GM18507 (cell line): Measurements from ENCODE around the gene TSBP1.

ENCODE experiments used
- DNase-seq: peaks from one replicate; pipeline ENCODE4 v3.0.0; 2011; ENCODE audit warnings: low read depth; ENCODE audit not compliant: insufficient read length; ENCODE audit errors: extremely low spot score
- FAIRE-seq: peaks from 2 replicates; lab custom pipeline; 2011; peaks lifted over from hg19 to GRCh38; lab: Jason Lieb, UNC

The TSBP1 gene

GRCh38 chr6:32371803-32372202 is at the start of gene TSBP1:
Gene TSBP1 (minus strand): TSS chr6:32371903. CDS start chr6:32371706, 197 bp downstream.
- DNase-seq (no peak), FAIRE-seq (no peak)

GRCh38 chr6:32416036-32416435 is 44.3 kb upstream of the TSBP1 start:
- DNase-seq (no peak), FAIRE-seq (no peak)

- DNase-seq: no peak
- FAIRE-seq: peak; percentile 94
Observed at GRCh38 chr6:32415521-32416019, 43.9 kb upstream of the TSBP1 start.

- peak; percentile 95 for FAIRE-seq
- DNase-seq: no peak
Observed at GRCh38 chr6:32413427-32414047, 41.8 kb upstream of the TSBP1 start.

- FAIRE-seq: no peak
- DNase-seq: no peak
Observed at GRCh38 chr6:32411566-32412327, 40.0 kb upstream of the TSBP1 start.

GRCh38 chr6:32410906-32411305 is 39.2 kb upstream of the TSBP1 start:
- FAIRE-seq (no peak), DNase-seq (no peak)

GRCh38 chr6:32406857-32407256 is 35.2 kb upstream of the TSBP1 start, which contains the start of gene BTNL2:
Gene BTNL2 (minus strand): TSS chr6:32407181. CDS start chr6:32407123, 58 bp downstream.
- DNase-seq: no peak
- FAIRE-seq: no peak

GRCh38 chr6:32406197-32406596 is 34.5 kb upstream of the TSBP1 start:
- FAIRE-seq (no peak), DNase-seq (no peak)

- FAIRE-seq: no peak
- DNase-seq: no peak
Observed at GRCh38 chr6:32405656-32406055, 34.0 kb upstream of the TSBP1 start.

- no peak for DNase-seq
- FAIRE-seq: no peak
Observed at GRCh38 chr6:32402812-32403211, 31.1 kb upstream of the TSBP1 start.

- DNase-seq: no peak
- no peak for FAIRE-seq
Observed at GRCh38 chr6:32401284-32401963, 29.7 kb upstream of the TSBP1 start.

GRCh38 chr6:32397252-32397920 is 25.7 kb upstream of the TSBP1 start:
- FAIRE-seq (peak; percentile 96), DNase-seq (no peak)

GRCh38 chr6:32396028-32396427 is 24.3 kb upstream of the TSBP1 start:
- no peak for DNase-seq
- FAIRE-seq: no peak

GRCh38 chr6:32393665-32394420 is 22.1 kb upstream of the TSBP1 start:
- no peak for FAIRE-seq

GRCh38 chr6:32391505-32391904 is 19.8 kb upstream of the TSBP1 start:
- DNase-seq: no peak
- FAIRE-seq: no peak

More at GRCh38 chr6:32393665-32394420, 22.1 kb upstream of the TSBP1 start:
- DNase-seq: no peak

- FAIRE-seq: peak; percentile 63
- DNase-seq: no peak
Observed at GRCh38 chr6:32387589-32388340, 16.1 kb upstream of the TSBP1 start.

GRCh38 chr6:32386040-32386439 is 14.3 kb upstream of the TSBP1 start:
- no peak for FAIRE-seq
- DNase-seq: no peak

- DNase-seq: no peak
- no peak for FAIRE-seq
Observed at GRCh38 chr6:32382757-32383420, 11.2 kb upstream of the TSBP1 start.
